GM19463 (cell line): ENCODE results near the gene PRPF38A.

Source experiments
- ATAC-seq: cut with Tn5 transposase; IDR thresholded peaks from one replicate; pipeline ENCODE4 v1.9.1; 2021; ENCODE audit warnings: mild to moderate bottlenecking, moderate library complexity; ENCODE audit not compliant: unreplicated experiment

The PRPF38A gene

GRCh38 chr1:52455686-52456085 lies 51.3 kb downstream of the PRPF38A start:
- no peak for ATAC-seq

GRCh38 chr1:52460694-52461093 lies 56.3 kb downstream of the PRPF38A start:
- no peak for ATAC-seq

- no peak for ATAC-seq
These were observed 57.4 kb downstream of the PRPF38A start for GRCh38 chr1:52461821-52462220.

GRCh38 chr1:52463891-52464290 lies 59.5 kb downstream of the PRPF38A start:
- no peak for ATAC-seq

- ATAC-seq = no peak
These were observed 64.7 kb downstream of the PRPF38A start for GRCh38 chr1:52469108-52469507.
